Common myeloid progenitor, CD34-positive (primary cell): ENCODE data around the gene SEMA4C.
A peak's percentile ranks its signal among the peaks of the same experiment; 100 is the strongest.
"Not testable (repeated sequence)": the region's sequence is repeated elsewhere in the genome, so short reads cannot be mapped to it uniquely, and the experiment has no call there.

Experiments
- CTCF ChIA-PET: fragments of 350-600 bp; sonication (Branson Sonifier 250); formaldehyde crosslinking; loops from one replicate; lab custom pipeline; 2021; ENCODE audit warnings: antibody characterized with exemption; lab: Charles Lee
- POLR2A ChIA-PET: fragments of 350-600 bp; sonication (Branson Sonifier 250); formaldehyde crosslinking; loops from one replicate; lab custom pipeline; 2021; ENCODE audit warnings: antibody characterized with exemption; lab: Charles Lee
- DNase-seq, 3 donors: peaks; one replicate each; pipeline versions ENCODE4 v3.0.0 to v3.0.0-alpha.2; 2013
- H3K27ac ChIP-seq, 2 experiments: 1 replicate in 1 of 2; 2 replicates in 1 of 2; pipeline ENCODE4 v1.7.0; 2013; ENCODE audit warnings: inconsistent platforms in 2 of 2, low read length in 2 of 2, mild to moderate bottlenecking in 2 of 2, low read depth in 1 of 2, moderate library complexity in 1 of 2; ENCODE audit not compliant: severe bottlenecking in 2 of 2, insufficient read depth in 1 of 2, poor library complexity in 1 of 2
- H3K27me3 ChIP-seq, 5 experiments: replicated peaks in 2 of 5; 1 replicate in 3 of 5; 2 replicates in 2 of 5; pipeline versions ENCODE4 v1.6.1 to v1.7.0; 2013; ENCODE audit warnings: low read length in 4 of 5, mild to moderate bottlenecking in 2 of 5, moderate library complexity in 2 of 5, inconsistent platforms in 1 of 5; ENCODE audit not compliant: insufficient read depth in 5 of 5, control insufficient read depth in 4 of 5
- H3K36me3 ChIP-seq, 4 experiments: 1 replicate in 2 of 4; 2 replicates in 2 of 4; pipeline versions ENCODE4 v1.6.1 to v1.7.0; 2013; ENCODE audit warnings: low read length in 3 of 4, control low read depth in 1 of 4, mild to moderate bottlenecking in 1 of 4; ENCODE audit not compliant: control insufficient read depth in 4 of 4, insufficient read depth in 4 of 4
- H3K4me1 ChIP-seq, 4 experiments: 1 replicate in 3 of 4; 2 replicates in 1 of 4; pipeline versions ENCODE4 v1.6.1 to v1.7.1; 2013; ENCODE audit warnings: low read length in 3 of 4, mild to moderate bottlenecking in 3 of 4, control low read depth in 1 of 4, inconsistent platforms in 1 of 4, moderate library complexity in 1 of 4; ENCODE audit not compliant: control insufficient read depth in 4 of 4, insufficient read depth in 4 of 4; ENCODE audit errors: control extremely low read depth in 1 of 4
- H3K4me3 ChIP-seq, 7 experiments: 1 replicate in 4 of 7; 2 replicates in 3 of 7; pipeline versions ENCODE4 v1.5.1 to v1.7.0; 2013; ENCODE audit warnings: mild to moderate bottlenecking in 7 of 7, low read length in 6 of 7, moderate library complexity in 6 of 7, inconsistent platforms in 2 of 7, low read depth in 2 of 7, control low read depth in 1 of 7; ENCODE audit not compliant: insufficient read depth in 4 of 7, control insufficient read depth in 1 of 7; ENCODE audit errors: extremely low read depth in 1 of 7
- H3K9me3 ChIP-seq, 5 experiments: 1 replicate in 4 of 5; 2 replicates in 1 of 5; pipeline versions ENCODE4 v1.6.1 to v1.7.1; 2013; ENCODE audit warnings: low read length in 4 of 5, mild to moderate bottlenecking in 2 of 5, inconsistent platforms in 1 of 5, low read depth in 1 of 5, moderate library complexity in 1 of 5; ENCODE audit not compliant: control insufficient read depth in 4 of 5, insufficient read depth in 2 of 5; ENCODE audit errors: control extremely low read depth in 1 of 5
- WGBS: methylation state at CpG from one replicate; pipeline ENCODE4 v1.1.5; 2013; ENCODE audit not compliant: insufficient coverage; 5-methylcytosine and 5-hydroxymethylcytosine counted together

SEMA4C gene

DNA sequence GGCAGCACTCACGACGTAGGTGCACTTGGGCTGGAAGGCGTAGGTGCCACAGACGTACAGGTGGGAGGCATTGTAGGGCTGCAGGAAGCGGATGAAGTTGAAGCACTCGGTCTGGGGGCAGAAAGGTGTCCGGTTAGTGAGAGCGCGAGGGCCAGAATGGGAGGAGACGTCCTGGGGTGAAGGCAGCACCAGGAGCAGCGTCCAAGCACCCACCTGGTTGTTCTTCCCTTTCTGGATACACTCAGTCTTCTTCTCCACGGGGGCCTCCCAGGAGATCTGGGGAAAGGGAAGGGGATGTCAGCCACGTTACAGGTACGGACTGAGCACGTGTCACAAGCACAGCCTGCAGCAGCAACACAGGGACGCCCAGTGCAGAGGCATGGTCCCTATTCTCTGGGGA lies 4.2 kb downstream of the SEMA4C start:
- H3K4me1 ChIP-seq, result peaks cover 0 to 52% (median 40%) of the 10 kb centered on the region in 4 experiments
- 93% methylated on average over 12 of the region's 16 CpGs for WGBS
- ChIA-PET CTCF (interaction anchor here (0.6 to 4.2 kb wide), 2 partner anchors 8 to 91 kb away, joined by 3 to 27 read pairs; partner anchors contain the start of gene ANKRD39), POLR2A (no interaction called here)
- H3K27ac ChIP-seq, result no peak overlapping the region
- no peaks in the 10 kb centered on the region for H3K9me3 ChIP-seq
- H3K27me3 ChIP-seq, result peaks cover 0 to 5% (median 0%) of the 10 kb centered on the region in 5 experiments
- no peak overlapping the region for H3K4me3 ChIP-seq
- DNase-seq, result no peak
- H3K36me3 ChIP-seq, result peaks cover 5 to 48% (median 33%) of the 10 kb centered on the region in 4 experiments

DNA sequence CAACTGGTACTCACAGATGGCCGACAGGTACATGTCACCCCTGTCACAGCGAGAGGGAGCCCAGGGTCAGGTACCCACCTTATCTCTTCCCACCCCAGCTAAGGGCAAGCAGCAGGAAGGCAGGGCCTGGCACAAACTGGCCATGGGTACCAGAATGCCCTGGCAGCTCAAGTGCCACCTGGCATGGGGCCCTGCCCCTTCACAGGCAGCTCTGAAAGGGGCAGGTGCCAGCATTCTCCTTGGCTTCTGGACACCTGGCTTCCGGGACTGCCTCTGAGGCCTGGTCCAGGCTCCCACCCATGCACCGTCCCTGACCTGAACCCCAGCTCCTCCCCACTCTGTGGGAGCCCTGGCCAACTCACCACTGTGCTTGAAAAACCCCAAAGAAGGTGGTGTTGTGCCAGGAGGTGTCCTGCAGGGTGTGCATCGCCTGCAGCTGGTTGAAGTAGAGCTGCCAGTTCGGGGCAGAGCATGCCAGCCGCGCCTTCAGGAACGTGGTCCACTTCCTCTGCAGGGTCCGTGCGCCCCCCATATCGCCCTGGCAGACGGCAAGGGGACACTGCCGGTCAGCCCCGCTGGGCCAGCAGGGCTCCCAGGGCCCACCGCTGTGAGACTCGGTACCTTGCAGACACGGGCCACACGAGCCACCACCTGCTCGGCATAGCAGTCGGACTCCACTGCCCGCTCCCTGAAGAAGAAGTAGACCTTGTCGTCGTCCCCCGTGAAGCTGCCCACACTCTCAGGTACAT lies 5.4 kb downstream of the SEMA4C start:
- POLR2A ChIA-PET, result no interaction called here
- Histone ChIP-seq H3K9me3 (no peaks in the 10 kb centered on the region), H3K4me1 (peaks cover 0 to 51% (median 44%) of the 10 kb centered on the region in 4 experiments), H3K27me3 (no peaks in the 10 kb centered on the region), H3K27ac (no peak overlapping the region), H3K36me3 (peaks cover 5 to 53% (median 36%) of the 10 kb centered on the region in 4 experiments), H3K4me3 (no peak overlapping the region)
- 96% methylated on average over 23 of the region's 25 CpGs for WGBS
- no peak for DNase-seq
- CTCF ChIA-PET, result interaction anchor here (1.0 to 2.4 kb wide), 5 partner anchors 9 to 96 kb away, joined by 3 to 14 read pairs (median 3); no protein-coding TSS in a partner anchor

DNA sequence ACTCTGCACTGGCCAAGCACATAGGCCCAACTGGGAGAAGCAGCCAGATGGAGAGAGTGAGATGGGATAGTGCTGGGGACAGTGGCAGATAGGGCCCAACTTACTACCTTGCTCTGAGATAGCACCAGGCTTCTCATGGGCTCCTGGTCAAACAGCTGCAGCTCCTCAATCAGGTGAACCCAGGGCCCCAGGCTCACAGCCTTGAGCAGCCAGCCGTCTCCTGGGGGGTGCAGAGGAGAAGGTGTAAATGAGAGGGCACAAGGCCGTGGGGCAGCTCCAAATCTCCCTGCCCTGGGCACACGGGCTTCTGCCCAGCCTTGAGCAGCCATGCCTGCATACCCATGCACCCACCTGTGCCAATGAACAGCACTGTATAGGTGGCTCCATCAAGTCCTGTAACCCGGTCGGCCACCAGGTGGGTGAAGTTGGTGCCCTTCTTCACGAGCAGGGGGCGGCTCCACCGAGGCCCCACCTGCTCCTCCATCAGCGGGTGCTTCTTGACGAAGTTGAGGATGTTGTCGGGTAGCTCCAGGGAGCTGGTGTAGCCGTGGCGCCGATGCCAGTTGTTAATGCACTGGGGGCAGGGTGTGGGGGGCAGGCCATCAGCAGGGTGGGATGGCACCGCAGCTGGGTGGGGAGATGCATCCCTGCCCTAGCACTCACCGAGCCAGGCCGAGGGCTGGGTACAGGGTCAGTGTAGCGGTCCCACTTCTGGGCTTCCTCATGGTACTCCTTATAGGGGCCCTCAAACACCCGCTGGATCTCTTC lies 6.1 kb downstream of the SEMA4C start:
- Histone ChIP-seq H3K27ac (no peak overlapping the region), H3K4me3 (no peak overlapping the region), H3K4me1 (peaks cover 0 to 57% (median 51%) of the 10 kb centered on the region in 4 experiments), H3K27me3 (no peaks in the 10 kb centered on the region), H3K36me3 (peaks cover 5 to 53% (median 36%) of the 10 kb centered on the region in 4 experiments), H3K9me3 (no peaks in the 10 kb centered on the region)
- WGBS, result 97% methylated on average over 14 of the region's 19 CpGs
- no peak for DNase-seq
- ChIA-PET POLR2A (no interaction called here), CTCF (interaction anchor here (1.0 to 2.4 kb wide), 6 partner anchors 8 to 97 kb away, joined by 3 to 14 read pairs (median 3); no protein-coding TSS in a partner anchor)

DNA sequence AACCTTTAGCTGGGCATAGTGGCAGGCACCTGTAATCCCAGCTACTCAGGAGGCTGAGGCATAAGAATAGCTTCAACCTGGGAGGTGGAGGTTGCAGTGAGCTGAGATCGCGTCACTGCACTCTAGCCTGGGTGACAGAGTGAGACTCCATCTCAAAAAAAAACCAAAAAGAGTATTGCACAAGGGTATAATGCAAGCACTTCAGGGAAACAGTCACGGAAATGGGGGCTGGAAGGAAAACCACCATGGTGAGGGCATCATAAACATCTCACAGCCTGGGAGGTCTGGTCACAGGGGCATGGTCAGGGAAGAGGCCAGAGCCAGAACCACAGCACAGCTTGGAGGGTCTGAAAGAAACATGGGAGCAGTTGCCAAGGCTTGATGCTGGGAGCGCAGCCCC lies 6.8 kb downstream of the SEMA4C start:
- H3K4me3 ChIP-seq, POLR2A ChIA-PET, H3K9me3 ChIP-seq, DNase-seq, H3K27ac ChIP-seq, H3K27me3 ChIP-seq: not testable (repeated sequence)
- CTCF ChIA-PET, result interaction anchor here (1.0 to 2.4 kb wide), 4 partner anchors 9 to 96 kb away, joined by 3 to 14 read pairs (median 5); no protein-coding TSS in a partner anchor
- 100% methylated on average over 4 of the region's 4 CpGs for WGBS
- H3K4me1 ChIP-seq, result peaks cover 0 to 54% (median 50%) of the 10 kb centered on the region in 4 experiments
- peaks cover 5 to 53% (median 36%) of the 10 kb centered on the region in 4 experiments for H3K36me3 ChIP-seq

DNA sequence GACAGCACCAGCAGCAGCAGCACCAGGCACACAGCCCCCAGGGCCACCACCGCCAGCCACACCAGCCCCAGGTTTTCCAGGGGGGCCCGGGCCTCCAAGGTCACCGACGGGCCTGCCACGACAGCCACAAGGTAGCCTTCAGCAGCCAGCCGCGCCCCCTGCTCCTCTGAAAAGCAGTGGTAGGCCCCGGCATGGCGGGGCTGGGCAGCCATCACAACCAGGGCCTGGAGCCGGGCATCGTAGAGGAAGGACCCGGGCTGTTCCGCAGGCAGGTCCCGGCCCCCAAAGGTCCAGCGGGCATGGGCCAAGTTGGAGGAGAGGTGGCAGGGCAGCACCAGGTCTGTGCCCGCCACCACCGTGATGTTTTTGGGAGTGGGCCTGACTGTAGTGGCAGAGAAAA lies 8.8 kb downstream of the SEMA4C start:
- CTCF ChIA-PET, result interaction anchor here (1.1 to 2.0 kb wide), 8 partner anchors 8 to 101 kb away, joined by 3 to 10 read pairs (median 4); no protein-coding TSS in a partner anchor
- H3K4me1 ChIP-seq, result peaks cover 2 to 51% (median 46%) of the 10 kb centered on the region in 4 experiments
- peaks cover 5 to 52% (median 36%) of the 10 kb centered on the region in 4 experiments for H3K36me3 ChIP-seq
- no peak for DNase-seq
- H3K27ac ChIP-seq, result no peak overlapping the region
- H3K9me3 ChIP-seq, result no peaks in the 10 kb centered on the region
- no peaks in the 10 kb centered on the region for H3K27me3 ChIP-seq
- 98% methylated on average over 11 of the region's 17 CpGs for WGBS
- no peak overlapping the region for H3K4me3 ChIP-seq
- POLR2A ChIA-PET, result no interaction called here

DNA sequence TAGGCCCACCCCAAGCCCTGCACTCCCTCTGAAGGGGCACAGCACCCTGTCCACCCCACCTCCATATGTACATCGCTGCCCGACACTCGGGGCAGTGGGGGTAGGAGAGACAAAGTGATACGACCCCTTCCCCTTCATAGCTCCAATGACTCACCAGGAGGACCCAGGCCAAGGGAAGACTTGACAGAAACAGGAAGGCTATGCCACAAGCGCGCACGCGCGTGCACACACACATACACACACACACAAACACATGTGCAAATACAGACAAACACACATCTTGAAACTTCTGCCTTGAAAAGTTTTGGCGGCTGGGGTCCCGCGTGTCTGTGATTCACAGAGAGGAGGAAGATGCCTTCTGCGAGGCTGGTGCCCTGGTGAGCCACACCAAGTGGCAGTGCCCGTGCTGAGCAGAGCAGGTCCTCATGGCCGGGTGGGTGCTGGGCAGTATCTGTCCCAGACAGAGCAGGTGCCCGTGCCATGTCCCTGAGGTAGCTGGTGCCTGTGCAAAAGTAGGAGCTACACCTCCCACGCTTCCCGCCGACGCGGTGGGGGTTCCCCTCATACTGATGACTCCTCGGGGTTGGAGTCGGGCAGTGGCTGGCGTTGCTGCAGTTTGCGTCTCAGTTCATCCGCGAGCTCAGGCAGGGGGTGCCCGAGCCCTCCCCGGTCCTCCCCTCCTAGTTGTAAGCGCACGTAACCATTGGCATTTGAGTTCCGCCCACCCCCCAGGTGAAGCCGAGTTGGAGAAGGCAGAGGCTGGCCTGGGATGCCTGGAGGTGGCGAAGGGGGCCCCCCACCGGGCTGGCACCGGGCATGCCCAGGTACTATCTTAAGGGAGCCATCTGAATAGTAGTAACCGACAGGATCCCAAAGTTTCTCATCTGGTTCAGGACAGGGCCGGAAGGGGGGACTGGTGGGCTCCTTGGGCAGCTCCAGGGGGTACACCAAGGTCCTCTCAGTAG lies 9.5 kb downstream of the SEMA4C start:
- Histone ChIP-seq H3K27me3 (no peaks in the 10 kb centered on the region), H3K36me3 (peaks cover 4 to 45% (median 30%) of the 10 kb centered on the region in 4 experiments), H3K9me3 (no peaks in the 10 kb centered on the region), H3K4me1 (peaks cover 2 to 46% (median 44%) of the 10 kb centered on the region in 4 experiments), H3K27ac (no peak overlapping the region), H3K4me3 (no peak overlapping the region)
- CTCF ChIA-PET, result interaction anchor here (1.1 to 3.3 kb wide), 7 partner anchors 9 to 101 kb away, joined by 3 to 16 read pairs (median 5); no protein-coding TSS in a partner anchor
- WGBS, result 77% methylated on average over 27 of the region's 38 CpGs
- peak; percentile 57 to 85 (median 77) for DNase-seq
- POLR2A ChIA-PET, result no interaction called here
